ENCODE data around the gene ACOT11.

The ACOT11 gene

GRCh38 chr1:54559771-54560231, 11.8 kb downstream of the ACOT11 start:
- no peak for DNase-seq (ENCODE audit: low read depth in 2 of 3, low spot score in 2 of 3)

- no peak for DNase-seq (ENCODE audit: low read depth in 2 of 3, low spot score in 2 of 3)
Observed at GRCh38 chr1:54564312-54565112, 16.5 kb downstream of the ACOT11 start.

- no peak for DNase-seq (ENCODE audit: low read depth in 2 of 3, low spot score in 2 of 3)
Observed at GRCh38 chr1:54565113-54565501, 17.1 kb downstream of the ACOT11 start.

DNA sequence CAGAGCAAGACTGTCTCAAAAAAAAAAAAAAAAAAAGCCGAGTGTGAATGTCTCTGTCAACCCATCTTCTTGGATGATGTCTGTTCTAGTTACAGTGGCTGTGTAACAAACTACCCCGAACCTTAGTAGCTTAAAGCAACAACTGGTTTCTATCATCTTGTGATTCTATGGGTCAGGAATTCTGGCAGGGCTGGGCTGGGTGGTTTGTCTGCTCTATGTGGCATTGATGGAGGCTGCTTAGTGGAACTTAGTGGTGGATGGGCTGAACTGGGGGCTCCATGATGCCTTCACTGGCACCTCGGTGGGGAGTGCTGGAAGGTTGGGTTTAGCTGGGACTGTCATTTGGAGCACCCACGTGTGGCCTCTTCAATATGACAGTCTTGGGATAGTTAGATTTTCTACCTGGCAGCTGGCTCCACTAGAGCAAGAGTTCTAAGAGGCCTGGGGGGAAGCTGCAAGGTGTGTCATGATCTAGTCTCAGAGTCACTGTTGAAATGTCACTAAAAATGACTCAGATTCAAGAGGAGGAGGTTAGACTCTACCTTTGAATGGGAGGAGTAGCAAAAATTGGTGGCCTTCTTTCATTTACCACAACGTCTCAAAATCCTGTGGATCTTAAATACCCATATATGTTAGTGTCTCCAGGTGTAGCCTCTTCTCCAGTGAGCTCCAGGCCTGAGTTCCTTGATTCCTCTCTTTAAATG, 18.6 kb downstream of the ACOT11 start:
- no peak for DNase-seq (ENCODE audit: low read depth in 2 of 3, low spot score in 2 of 3)

- DNase-seq (ENCODE audit: low read depth in 2 of 3, low spot score in 2 of 3) = no peak
Observed at GRCh38 chr1:54567961-54568360, 19.9 kb downstream of the ACOT11 start.

GRCh38 chr1:54569339-54569738, 21.3 kb downstream of the ACOT11 start:
- no peak for DNase-seq (ENCODE audit: low read depth in 2 of 3, low spot score in 2 of 3)

DNA sequence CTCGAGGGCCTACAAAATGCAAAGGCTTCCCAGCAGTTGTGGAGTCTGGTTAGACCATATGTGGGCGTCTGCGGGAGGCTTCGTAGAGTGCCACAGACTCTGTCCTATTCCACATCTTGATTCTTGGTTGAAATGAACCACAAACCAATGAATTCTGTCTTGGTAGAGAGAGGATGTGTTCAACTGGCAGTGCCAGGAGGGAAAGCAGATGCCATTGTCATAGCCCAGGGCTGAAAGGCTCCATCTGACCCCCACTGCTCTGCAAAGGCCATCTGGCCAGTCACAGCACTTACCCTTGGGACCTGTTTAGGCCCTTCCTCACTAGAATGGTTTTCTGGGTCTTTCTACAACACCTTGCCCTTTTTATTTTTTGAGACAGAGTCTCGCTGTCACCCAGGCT, 22.1 kb downstream of the ACOT11 start:
- DNase-seq (ENCODE audit: low read depth in 2 of 3, low spot score in 2 of 3) = no peak

DNA sequence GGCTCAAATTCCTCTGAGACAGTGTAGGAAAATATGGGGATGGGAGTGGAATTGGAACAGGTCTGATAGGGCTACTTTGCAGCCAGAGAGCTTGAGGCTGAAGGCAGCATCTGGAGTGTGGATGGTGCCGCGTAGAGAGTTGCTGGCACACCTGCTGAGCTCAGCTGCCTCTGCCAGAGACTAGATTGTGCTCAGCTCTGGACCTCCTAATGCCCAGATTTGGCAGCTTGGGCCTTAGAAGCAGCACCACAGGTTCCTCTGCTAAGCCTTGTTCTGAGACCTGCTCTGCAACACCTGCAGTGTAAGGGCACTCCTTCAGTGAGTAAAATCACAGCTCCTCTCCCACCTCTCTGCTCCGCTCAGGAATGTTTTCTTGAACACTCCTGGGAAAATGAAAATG, 23.3 kb downstream of the ACOT11 start:
- no peak for DNase-seq (ENCODE audit: low read depth in 2 of 3, low spot score in 2 of 3)

GRCh38 chr1:54571803-54572541, 23.9 kb downstream of the ACOT11 start:
- no peak for DNase-seq (ENCODE audit: low read depth in 2 of 3, low spot score in 2 of 3)

- DNase-seq (ENCODE audit: low read depth in 2 of 3, low spot score in 2 of 3) = no peak
Observed at GRCh38 chr1:54572542-54572850, 24.5 kb downstream of the ACOT11 start.

- DNase-seq (ENCODE audit: low read depth in 2 of 3, low spot score in 2 of 3) = no peak
Observed at GRCh38 chr1:54574158-54574778, 26.2 kb downstream of the ACOT11 start.

DNA sequence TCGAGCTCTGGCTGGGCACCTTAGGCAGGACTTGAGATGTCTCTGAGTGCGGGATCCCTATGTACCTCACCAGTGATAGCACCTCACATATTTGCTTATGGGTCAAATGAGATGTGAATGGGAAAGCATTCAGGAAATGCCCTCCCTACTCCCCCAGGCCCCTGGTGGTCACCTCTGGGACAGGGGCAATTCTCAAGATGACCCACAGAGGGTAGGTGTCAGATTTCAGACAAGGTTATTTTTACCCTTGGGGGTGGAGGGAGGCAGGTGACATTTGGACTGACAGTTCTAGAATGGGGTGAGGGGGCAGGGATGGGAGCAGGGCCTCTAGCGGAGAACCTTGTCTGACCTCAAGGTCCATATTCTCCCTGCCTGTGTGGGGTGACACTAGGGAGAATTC, 27.1 kb downstream of the ACOT11 start:
- DNase-seq (ENCODE audit: low read depth in 2 of 3, low spot score in 2 of 3) = no peak

GRCh38 chr1:54575605-54576290, 27.7 kb downstream of the ACOT11 start:
- DNase-seq (ENCODE audit: low read depth in 2 of 3, low spot score in 2 of 3) = no peak

DNA sequence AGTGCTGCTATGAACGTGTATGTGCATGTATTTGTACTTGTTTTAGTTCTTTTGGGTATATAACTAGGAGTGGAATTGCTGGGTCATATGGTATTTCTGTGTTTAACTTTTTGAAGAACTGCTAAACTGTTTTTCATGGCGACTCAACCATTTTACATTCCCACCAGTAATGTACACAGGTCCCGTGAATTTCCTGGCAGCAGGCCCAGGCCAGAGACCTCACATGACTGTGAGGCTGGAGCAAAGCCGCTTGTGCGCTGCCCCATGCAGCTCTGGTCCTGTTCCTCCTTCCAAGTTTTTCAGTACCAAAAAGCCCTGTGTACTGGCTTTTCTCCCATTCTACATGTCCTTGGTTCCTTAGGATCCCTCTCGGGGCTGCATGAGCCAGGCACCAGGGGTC, 29.6 kb downstream of the ACOT11 start:
- no peak for DNase-seq (ENCODE audit: low read depth in 2 of 3, low spot score in 2 of 3)

DNA sequence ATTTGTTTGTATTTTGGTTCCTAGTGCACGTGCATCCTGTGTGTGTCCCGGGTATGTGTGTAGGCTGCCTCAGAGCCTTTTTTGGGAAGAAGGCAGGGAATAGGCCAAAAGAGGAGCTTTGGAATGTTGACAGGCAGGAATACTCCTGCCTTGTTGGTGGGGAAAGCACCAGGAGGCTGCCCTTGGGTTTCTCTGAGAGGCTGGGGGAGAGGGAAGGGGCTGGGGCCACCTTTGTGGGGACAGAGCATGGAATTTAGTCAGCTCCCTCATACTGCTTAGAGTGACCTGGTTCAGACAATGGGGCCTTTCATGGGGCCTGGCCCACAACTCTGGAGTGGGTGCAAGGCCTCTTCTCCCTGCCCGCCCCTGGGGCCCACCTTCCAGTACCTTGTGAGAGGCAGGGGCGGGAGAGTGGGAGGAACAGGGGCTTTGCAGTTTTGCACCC, 31.3 kb downstream of the ACOT11 start:
- DNase-seq (ENCODE audit: low read depth in 2 of 3, low spot score in 2 of 3) = no peak

DNA sequence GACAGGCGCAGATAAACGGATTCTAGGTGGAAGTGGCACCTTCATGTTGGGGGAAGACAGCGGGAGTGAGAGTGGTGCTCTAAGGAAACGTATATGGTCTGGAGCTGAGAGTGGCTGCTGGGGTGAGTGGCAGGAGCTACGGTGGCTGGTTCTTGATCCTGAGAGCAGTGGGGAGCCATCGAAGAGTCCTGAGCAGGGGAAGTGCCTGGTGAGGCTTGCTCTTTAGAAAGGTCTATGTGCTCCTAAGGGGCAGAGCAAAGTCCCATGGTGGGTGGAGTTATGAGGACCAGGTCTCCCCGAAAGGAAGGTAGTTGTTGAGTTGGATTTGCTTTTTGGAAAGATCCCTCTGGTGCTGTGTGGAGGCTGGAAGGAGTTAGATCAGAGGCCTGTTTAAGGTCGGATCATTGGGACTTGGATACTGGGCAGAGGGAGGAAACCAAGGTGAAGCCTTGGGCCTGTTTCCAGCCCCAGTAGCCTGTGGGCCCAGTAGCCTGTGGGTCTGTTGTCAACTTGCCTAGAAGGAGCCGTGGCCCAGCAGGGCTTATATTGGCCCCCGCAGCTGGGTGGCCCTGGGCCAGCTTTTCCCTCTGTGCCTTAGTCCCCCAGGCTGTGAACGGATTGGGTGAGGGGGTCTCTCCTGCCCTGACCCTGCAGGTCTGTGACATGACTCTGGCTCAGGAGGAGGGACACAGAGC, 33.0 kb downstream of the ACOT11 start:
- DNase-seq (ENCODE audit: low read depth in 2 of 3, low spot score in 2 of 3) = no peak

- DNase-seq (ENCODE audit: low read depth in 2 of 3, low spot score in 2 of 3) = no peak
Observed at GRCh38 chr1:54581621-54582035, 33.6 kb downstream of the ACOT11 start.

DNA sequence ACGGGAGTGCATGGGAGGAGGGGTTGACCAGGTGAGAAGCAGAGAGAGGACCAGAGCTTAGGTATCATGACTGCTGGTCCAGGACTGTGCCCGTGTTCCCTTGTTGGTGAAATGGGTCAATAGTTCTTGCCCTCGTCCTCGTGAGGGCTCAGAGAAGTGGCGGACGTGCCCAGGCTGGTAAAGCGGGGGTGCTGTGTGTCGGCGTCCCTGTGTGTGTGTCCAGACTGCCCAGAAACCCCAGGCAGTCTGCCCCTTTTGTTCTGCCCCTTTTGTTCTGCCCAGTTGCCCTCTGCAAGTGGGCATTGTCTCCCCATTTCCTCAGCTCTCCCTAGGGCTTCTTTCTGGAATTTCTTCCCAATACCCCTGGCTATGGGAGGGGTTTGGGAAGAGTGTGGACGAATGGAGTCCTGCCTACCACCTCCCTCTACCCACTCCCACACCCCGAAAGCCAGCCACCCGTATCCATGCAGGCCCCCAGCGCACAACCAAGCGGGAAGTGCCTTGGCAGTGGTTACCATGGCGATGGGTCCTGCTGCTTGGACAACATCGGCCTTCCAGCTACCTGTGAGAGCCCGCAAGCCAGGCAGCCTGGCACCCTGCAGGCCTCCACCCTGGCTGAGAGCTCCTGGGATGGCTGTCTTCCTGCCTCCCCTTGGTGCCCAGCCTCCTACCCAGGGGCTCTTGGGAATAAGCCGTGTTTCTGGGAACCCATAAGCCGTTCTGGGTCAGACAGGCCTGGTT, 34.7 kb downstream of the ACOT11 start:
- DNase-seq (ENCODE audit: low read depth in 2 of 3, low spot score in 2 of 3) = no peak

DNA sequence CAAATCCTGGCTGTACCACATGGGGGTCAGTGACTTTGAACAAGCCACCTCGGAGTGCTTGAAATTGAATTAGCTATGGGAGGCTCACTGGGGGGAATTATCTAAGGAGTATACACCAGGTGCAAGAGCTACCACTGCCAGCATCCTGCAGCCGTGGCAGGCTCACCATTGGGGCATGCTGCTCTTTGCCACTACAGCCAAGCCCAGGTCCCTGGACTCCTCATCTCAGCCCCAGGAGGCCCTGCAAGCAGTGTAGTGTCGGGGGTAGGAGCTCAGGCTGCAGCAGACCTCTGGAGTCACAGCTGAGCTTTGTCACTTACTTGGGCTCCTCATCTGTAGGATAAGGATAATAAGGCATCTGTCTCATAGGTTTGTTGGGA, 35.3 kb downstream of the ACOT11 start:
- no peak for DNase-seq (ENCODE audit: low read depth in 2 of 3, low spot score in 2 of 3)

- DNase-seq (ENCODE audit: low read depth in 2 of 3, low spot score in 2 of 3) = no peak
Observed at GRCh38 chr1:54583871-54584270, 35.8 kb downstream of the ACOT11 start.
